SK-N-SH treated with all-trans-retinoic acid at 6 μM for 48 hours (cell line): Measurements from ENCODE around the gene IKZF3.

Experiments used
- ARNTL ChIP-seq: fragments of 450-650 bp; formaldehyde crosslinking; IDR thresholded peaks from 2 replicates; pipeline ENCODE4 v1.5.0; 2020; ENCODE audit warnings: low read depth, mild to moderate bottlenecking, moderate library complexity, borderline replicate concordance
- CSRNP3 ChIP-seq: fragments of 250-450 bp; sonication (Bioruptor Pico); IDR thresholded peaks from 2 replicates; pipeline ENCODE4 v1.5.1; 2021; ENCODE audit warnings: mild to moderate bottlenecking, moderate library complexity
- PATZ1 ChIP-seq: fragments of 250-450 bp; sonication (Bioruptor Pico); IDR thresholded peaks from 2 replicates; pipeline ENCODE4 v1.8.0; 2020; ENCODE audit warnings: mild to moderate bottlenecking, moderate library complexity, borderline replicate concordance
- RARB ChIP-seq: fragments of 250-450 bp; sonication (Bioruptor Pico); IDR thresholded peaks from 2 replicates; pipeline ENCODE4 v1.8.0; 2021; ENCODE audit warnings: mild to moderate bottlenecking, moderate library complexity
- TSHZ2 ChIP-seq: fragments of 250-450 bp; sonication (Bioruptor Pico); IDR thresholded peaks from 2 replicates; pipeline ENCODE4 v1.5.0; 2020; ENCODE audit warnings: mild to moderate bottlenecking, moderate library complexity

GRCh38 chr17:39808409-39808997, 55.6 kb downstream of the IKZF3 start:
- TF ChIP-seq PATZ1 (CRISPR knock-in tag) (no peak), RARB (CRISPR knock-in tag) (no peak), CSRNP3 (CRISPR knock-in tag) (no peak), TSHZ2 (CRISPR knock-in tag) (no peak), ARNTL (no peak)
